B cell (primary cell): ENCODE measurements around the gene AP4M1. TPM values are rescaled to one million over a fixed set of nuclear protein-coding genes. Genes with fewer than 3 reads are reported as not detected.

Experiments used
- ATAC-seq: fragments of 200-7000 bp; cut with Tn5 transposase; one replicate; pipeline ENCODE4 v1.10.0; 2021; ENCODE audit warnings: low read depth, mild to moderate bottlenecking, moderate number of reproducible peaks, moderate library complexity
- CTCF ChIA-PET: fragments of 350-600 bp; sonication (Branson Sonifier 250); formaldehyde crosslinking; loops from one replicate; lab custom pipeline; 2021; ENCODE audit warnings: antibody characterized with exemption, inconsistent platforms; lab: Charles Lee
- POLR2A ChIA-PET: fragments of 350-600 bp; sonication (Branson Sonifier 250); formaldehyde crosslinking; loops from one replicate; lab custom pipeline; 2021; ENCODE audit warnings: antibody characterized with exemption; lab: Charles Lee
- DNase-seq: peaks from one replicate; pipeline ENCODE4 v3.0.0; 2013
- H2AFZ ChIP-seq: 2 replicates; pipeline ENCODE4 v1.6.1; 2012; ENCODE audit warnings: mild to moderate bottlenecking, low read depth, low read length; ENCODE audit not compliant: insufficient read depth, poor library complexity, severe bottlenecking
- H3K27ac ChIP-seq, 2 donors: 1 replicate in 1 of 2; 2 replicates in 1 of 2; pipeline ENCODE4 v1.5.1; 2012 to 2013; ENCODE audit warnings: low read length in 2 of 2, mild to moderate bottlenecking in 2 of 2, moderate library complexity in 1 of 2
- H3K27me3 ChIP-seq, 4 experiments: fragments of 200-600 bp in 1 of 4; sonication (generic) in 1 of 4; replicated peaks in 1 of 4; 1 replicate in 2 of 4; 2 replicates in 2 of 4; pipeline versions ENCODE4 v1.6.1 to v1.7.0; 2013 to 2016; ENCODE audit warnings: low read length in 3 of 4, mild to moderate bottlenecking in 2 of 4, mixed read lengths in 1 of 4, moderate library complexity in 1 of 4; ENCODE audit not compliant: insufficient read depth in 4 of 4, control insufficient read depth in 3 of 4; ENCODE audit errors: control extremely low read depth in 1 of 4
- H3K36me3 ChIP-seq, 2 experiments: replicated peaks in 1 of 2; 1 replicate in 1 of 2; 2 replicates in 1 of 2; pipeline versions ENCODE4 v1.6.1 to v1.7.1; 2013; ENCODE audit warnings: low read length in 1 of 2; ENCODE audit not compliant: insufficient read depth in 2 of 2, control insufficient read depth in 1 of 2; ENCODE audit errors: control extremely low read depth in 1 of 2, extremely low read depth in 1 of 2
- H3K4me1 ChIP-seq, 2 donors: fragments of 200-600 bp in 1 of 2; sonication (generic) in 1 of 2; 1 replicate in 1 of 2; 2 replicates in 1 of 2; pipeline versions ENCODE4 v1.5.1 to v1.6.1; 2013 to 2017; ENCODE audit warnings: low read length in 2 of 2; ENCODE audit not compliant: control insufficient read depth in 2 of 2, insufficient read depth in 2 of 2
- H3K4me2 ChIP-seq: replicated peaks from 2 replicates; pipeline ENCODE3; 2012; ENCODE audit warnings: mild to moderate bottlenecking, low read depth, low read length; ENCODE audit not compliant: poor library complexity, severe bottlenecking
- H3K4me3 ChIP-seq, 5 experiments: fragments of 200-600 bp in 1 of 5; sonication (generic) in 1 of 5; 1 replicate in 3 of 5; 2 replicates in 2 of 5; pipeline versions ENCODE4 v1.5.1 to v1.7.0; 2011 to 2016; ENCODE audit warnings: low read length in 4 of 5, mild to moderate bottlenecking in 4 of 5, low read depth in 2 of 5, control low read depth in 1 of 5, moderate library complexity in 1 of 5; ENCODE audit not compliant: insufficient read depth in 1 of 5; ENCODE audit errors: control extremely low read depth in 1 of 5, extremely low read depth in 1 of 5
- H3K79me2 ChIP-seq: fragments of 200-600 bp; sonication (generic); one replicate; pipeline ENCODE4 v1.6.0; 2016; ENCODE audit warnings: low read length; ENCODE audit not compliant: control insufficient read depth, insufficient read depth
- H3K9ac ChIP-seq: fragments of 200-600 bp; sonication (generic); 2 replicates; pipeline ENCODE4 v1.6.1; 2017; ENCODE audit warnings: mild to moderate bottlenecking, low read length, moderate library complexity
- H3K9me3 ChIP-seq, 3 donors: one replicate each; pipeline versions ENCODE4 v1.6.1 to v1.7.1; 2013; ENCODE audit warnings: low read length in 2 of 3; ENCODE audit not compliant: control insufficient read depth in 2 of 3, insufficient read depth in 1 of 3; ENCODE audit errors: control extremely low read depth in 1 of 3
- H4K20me1 ChIP-seq: 2 replicates; pipeline ENCODE4 v1.6.0; 2012; ENCODE audit warnings: mild to moderate bottlenecking, low read length; ENCODE audit not compliant: insufficient read depth, control insufficient read depth, poor library complexity, severe bottlenecking
- H3K27ac Mint-ChIP-seq: one replicate; pipeline ENCODE4 v1.8.0; 2021; ENCODE audit warnings: mixed read lengths
- H3K27me3 Mint-ChIP-seq: one replicate; pipeline ENCODE4 v1.8.0; 2021; ENCODE audit warnings: mixed read lengths
- H3K4me1 Mint-ChIP-seq: one replicate; pipeline ENCODE4 v1.8.0; 2021; ENCODE audit warnings: mixed read lengths
- H3K4me3 Mint-ChIP-seq: one replicate; pipeline ENCODE4 v1.8.0; 2021; ENCODE audit warnings: mixed read lengths
- H3K9me3 Mint-ChIP-seq: one replicate; pipeline ENCODE4 v1.8.0; 2022; ENCODE audit warnings: mixed read lengths; ENCODE audit not compliant: insufficient read depth
- CTCF ChIP-seq: fragments of 200-600 bp; IDR thresholded peaks from one replicate; pipeline ENCODE4 v1.8.0; 2022; ENCODE audit warnings: antibody characterized with exemption, mild to moderate bottlenecking
- EZH2 ChIP-seq: IDR thresholded peaks from 2 replicates; pipeline ENCODE4 v1.6.1; 2012; ENCODE audit warnings: borderline replicate concordance, low read depth, mild to moderate bottlenecking, moderate library complexity, low read length; ENCODE audit not compliant: insufficient read depth, poor library complexity, severe bottlenecking
- WGBS: methylation state at CpG from one replicate; pipeline ENCODE4 v1.1.5; 2013; ENCODE audit warnings: missing lambda C conversion rate; ENCODE audit not compliant: insufficient coverage; 5-methylcytosine and 5-hydroxymethylcytosine counted together
- intact Hi-C: fragments of 100-400 bp; cut with micrococcal nuclease; formaldehyde crosslinking; loops from one replicate; pipeline ENCODE4 v1.10.0; 2022
- polyA minus RNA-seq: library from RNA; depleted of rRNA, polyadenylated mRNA; stranded (reverse); fragments of >200 nt; gene quantifications from 2 replicates; pipeline ENCODE4 v1.2.3, GENCODE V29; 2012
- polyA plus RNA-seq: library from polyadenylated mRNA; depleted of rRNA; stranded (reverse); fragments of >200 nt; gene quantifications from 2 replicates; pipeline ENCODE4 v1.2.3, GENCODE V29; 2012
- total RNA-seq, 2 donors: library from RNA; stranded (reverse); fragments of 120-200 nt in 1 of 2; gene quantifications; 1 replicate in 1 of 2; 2 replicates in 1 of 2; pipeline versions ENCODE4 v1.2.3 to v1.2.4, GENCODE V29; 2013 to 2022

Gene AP4M1, protein sequence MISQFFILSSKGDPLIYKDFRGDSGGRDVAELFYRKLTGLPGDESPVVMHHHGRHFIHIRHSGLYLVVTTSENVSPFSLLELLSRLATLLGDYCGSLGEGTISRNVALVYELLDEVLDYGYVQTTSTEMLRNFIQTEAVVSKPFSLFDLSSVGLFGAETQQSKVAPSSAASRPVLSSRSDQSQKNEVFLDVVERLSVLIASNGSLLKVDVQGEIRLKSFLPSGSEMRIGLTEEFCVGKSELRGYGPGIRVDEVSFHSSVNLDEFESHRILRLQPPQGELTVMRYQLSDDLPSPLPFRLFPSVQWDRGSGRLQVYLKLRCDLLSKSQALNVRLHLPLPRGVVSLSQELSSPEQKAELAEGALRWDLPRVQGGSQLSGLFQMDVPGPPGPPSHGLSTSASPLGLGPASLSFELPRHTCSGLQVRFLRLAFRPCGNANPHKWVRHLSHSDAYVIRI
- total RNA-seq = 17.6 and 18.3 TPM in 2 replicates
- 8.5 TPM for total RNA-seq (2013)
- polyA plus RNA-seq = 7.7 and 9.0 TPM in 2 replicates
- polyA minus RNA-seq = 4.9 and 8.3 TPM in 2 replicates

GRCh38 chr7:100101016-100101862 is at the start of gene AP4M1, which contains the start of gene MCM7:
Gene AP4M1 (plus strand): TSS chr7:100101643. CDS start chr7:100101715, 72 bp downstream.
Gene MCM7 (minus strand): TSS chr7:100101397. CDS start chr7:100101294, 103 bp downstream.
- peaks cover 13 to 24% of the 10 kb centered on the region in 2 donors for H3K4me1 ChIP-seq
- TF ChIP-seq CTCF (no peak), EZH2 (no peak)
- H3K9me3 ChIP-seq = no peaks in the 10 kb centered on the region
- H3K27me3 ChIP-seq = no peaks in the 10 kb centered on the region
- H3K9ac ChIP-seq = peak within 1 kb of the TSS; percentile 93
- H3K27me3 Mint-ChIP-seq = no peaks in the 10 kb centered on the region
- intact Hi-C loops = loop anchor here (1.0 kb wide), 4 partner anchors 18 to 47 kb away; partner anchors contain the start of genes CNPY4, LAMTOR4 and TAF6
- no peaks in the 10 kb centered on the region for H3K9me3 Mint-ChIP-seq
- H3K4me3 ChIP-seq = peak within 1 kb of the TSS; percentile 85 to 92 (median 90)
- H4K20me1 ChIP-seq = peaks cover 17% of the 10 kb centered on the region
- H3K27ac ChIP-seq = peak within 1 kb of the TSS; percentile 60 to 94
- H3K4me2 ChIP-seq = peak within 1 kb of the TSS; percentile 98
- peak; percentile 86 for ATAC-seq
- H3K4me3 Mint-ChIP-seq = peak within 1 kb of the TSS; percentile 96
- H3K27ac Mint-ChIP-seq = peak within 1 kb of the TSS; percentile 98
- ChIA-PET POLR2A (interaction anchor here (0.5 to 2.8 kb wide), 14 partner anchors 11 to 600 kb away, joined by 3 to 37 read pairs (median 8); partner anchors contain the start of genes COPS6, LAMTOR4, MBLAC1 and TRIM4), CTCF (interaction anchor here (1.0 to 5.3 kb wide), 8 partner anchors 11 to 511 kb away, joined by 3 to 43 read pairs (median 4); partner anchors contain the start of genes CNPY4, LAMTOR4, MBLAC1 and MOSPD3)
- under 1% methylated on average over 80 of the region's 80 CpGs for WGBS
- peak; percentile 97 for DNase-seq
- peaks cover 40% of the 10 kb centered on the region for H3K4me1 Mint-ChIP-seq
- H3K79me2 ChIP-seq = peaks cover 40% of the 10 kb centered on the region
- peak within 1 kb of the TSS; percentile 93 for H2AFZ ChIP-seq
- peaks cover 2 to 34% of the 10 kb centered on the region in 2 experiments for H3K36me3 ChIP-seq
